ENCODE measurements around the gene CTDSPL.
A peak's percentile ranks its signal among the peaks of the same experiment; 100 is the strongest.
"Not testable (repeated sequence)": the region's sequence is repeated elsewhere in the genome, so short reads cannot be mapped to it uniquely, and the experiment has no call there.

CTDSPL gene

GRCh38 chr3:37986479-37987314, 125.0 kb downstream of the CTDSPL start:
- Mint-ChIP-seq H3K9me3 (no peaks in the 10 kb centered on the region), H3K4me1 (ENCODE audit: low read depth) (peaks cover 57% of the 10 kb centered on the region), H3K36me3 (ENCODE audit: low read depth) (peaks cover 14% of the 10 kb centered on the region), H3K27me3 (no peaks in the 10 kb centered on the region), H3K4me3 (no peak overlapping the region), H3K27ac (no peak overlapping the region)
- intact Hi-C loops (cut with micrococcal nuclease) = no loop called here

GRCh38 chr3:37987315-37987697, 125.6 kb downstream of the CTDSPL start:
- Mint-ChIP-seq H3K27ac (no peak overlapping the region), H3K4me3 (no peak overlapping the region), H3K4me1 (ENCODE audit: low read depth) (peaks cover 57% of the 10 kb centered on the region), H3K9me3 (no peaks in the 10 kb centered on the region), H3K27me3 (no peaks in the 10 kb centered on the region), H3K36me3 (ENCODE audit: low read depth) (peaks cover 8% of the 10 kb centered on the region)
- intact Hi-C loops (cut with micrococcal nuclease) = no loop called here

- Mint-ChIP-seq H3K27me3 (no peaks in the 10 kb centered on the region), H3K4me1 (ENCODE audit: low read depth) (peaks cover 57% of the 10 kb centered on the region), H3K4me3 (no peak overlapping the region), H3K27ac (no peak overlapping the region), H3K36me3 (ENCODE audit: low read depth) (peaks cover 8% of the 10 kb centered on the region), H3K9me3 (no peaks in the 10 kb centered on the region)
- intact Hi-C loops (cut with micrococcal nuclease) = no loop called here
Measured at GRCh38 chr3:37987751-37988179, 126.1 kb downstream of the CTDSPL start.

GRCh38 chr3:37988376-37988775, 126.7 kb downstream of the CTDSPL start:
- H3K4me3 Mint-ChIP-seq; H3K27me3 Mint-ChIP-seq; intact Hi-C loops (cut with micrococcal nuclease); H3K36me3 Mint-ChIP-seq (ENCODE audit: low read depth); H3K9me3 Mint-ChIP-seq; H3K27ac Mint-ChIP-seq: not testable (repeated sequence)
- peaks cover 60% of the 10 kb centered on the region for H3K4me1 Mint-ChIP-seq (ENCODE audit: low read depth)

- intact Hi-C loops (cut with micrococcal nuclease) = no loop called here
- no peak overlapping the region for H3K27ac Mint-ChIP-seq
- H3K4me3 Mint-ChIP-seq = no peak overlapping the region
- H3K27me3 Mint-ChIP-seq = no peaks in the 10 kb centered on the region
- peaks cover 8% of the 10 kb centered on the region for H3K36me3 Mint-ChIP-seq (ENCODE audit: low read depth)
- H3K4me1 Mint-ChIP-seq (ENCODE audit: low read depth) = peaks cover 60% of the 10 kb centered on the region
- no peaks in the 10 kb centered on the region for H3K9me3 Mint-ChIP-seq
Measured at GRCh38 chr3:37988931-37989525, 127.3 kb downstream of the CTDSPL start.

- H3K4me1 Mint-ChIP-seq (ENCODE audit: low read depth) = peaks cover 58% of the 10 kb centered on the region
- no peaks in the 10 kb centered on the region for H3K9me3 Mint-ChIP-seq
- intact Hi-C loops (cut with micrococcal nuclease) = no loop called here
- no peaks in the 10 kb centered on the region for H3K27me3 Mint-ChIP-seq
- H3K36me3 Mint-ChIP-seq (ENCODE audit: low read depth) = no peaks in the 10 kb centered on the region
- H3K27ac Mint-ChIP-seq = peak overlapping the region; percentile 47
- H3K4me3 Mint-ChIP-seq = no peak overlapping the region
Measured at GRCh38 chr3:37989821-37990480, 128.3 kb downstream of the CTDSPL start.

- Mint-ChIP-seq H3K27me3 (no peaks in the 10 kb centered on the region), H3K4me1 (ENCODE audit: low read depth) (peaks cover 57% of the 10 kb centered on the region), H3K27ac (peak within 1 kb of the TSS; percentile 47), H3K9me3 (no peaks in the 10 kb centered on the region), H3K36me3 (ENCODE audit: low read depth) (peaks cover 1% of the 10 kb centered on the region), H3K4me3 (no peak within 1 kb of the TSS)
- intact Hi-C loops (cut with micrococcal nuclease) = no loop called here
Measured at GRCh38 chr3:37990527-37990926, 128.8 kb downstream of the CTDSPL start, which contains the start of gene VILL. Gene VILL (plus strand): TSS chr3:37990786. CDS start chr3:37993673, 2,887 bp downstream.

GRCh38 chr3:37991109-37991508, 129.4 kb downstream of the CTDSPL start:
- intact Hi-C loops (cut with micrococcal nuclease) = no loop called here
- H3K9me3 Mint-ChIP-seq = no peaks in the 10 kb centered on the region
- peaks cover 63% of the 10 kb centered on the region for H3K4me1 Mint-ChIP-seq (ENCODE audit: low read depth)
- peak overlapping the region; percentile 38 for H3K27ac Mint-ChIP-seq
- H3K27me3 Mint-ChIP-seq = no peaks in the 10 kb centered on the region
- peaks cover 7% of the 10 kb centered on the region for H3K36me3 Mint-ChIP-seq (ENCODE audit: low read depth)
- H3K4me3 Mint-ChIP-seq = no peak overlapping the region

- Mint-ChIP-seq H3K9me3 (no peaks in the 10 kb centered on the region), H3K27ac (peak overlapping the region; percentile 38), H3K4me1 (ENCODE audit: low read depth) (peaks cover 70% of the 10 kb centered on the region), H3K36me3 (ENCODE audit: low read depth) (peaks cover 13% of the 10 kb centered on the region), H3K27me3 (no peaks in the 10 kb centered on the region), H3K4me3 (no peak overlapping the region)
- intact Hi-C loops (cut with micrococcal nuclease) = no loop called here
Measured at GRCh38 chr3:37991823-37992222, 130.1 kb downstream of the CTDSPL start.

GRCh38 chr3:37992271-37993066, 130.8 kb downstream of the CTDSPL start:
- intact Hi-C loops (cut with micrococcal nuclease) = no loop called here
- H3K36me3 Mint-ChIP-seq (ENCODE audit: low read depth) = peaks cover 17% of the 10 kb centered on the region
- H3K27ac Mint-ChIP-seq = peak overlapping the region; percentile 98
- no peaks in the 10 kb centered on the region for H3K27me3 Mint-ChIP-seq
- no peak overlapping the region for H3K4me3 Mint-ChIP-seq
- peaks cover 76% of the 10 kb centered on the region for H3K4me1 Mint-ChIP-seq (ENCODE audit: low read depth)
- no peaks in the 10 kb centered on the region for H3K9me3 Mint-ChIP-seq

- H3K36me3 Mint-ChIP-seq (ENCODE audit: low read depth) = peaks cover 17% of the 10 kb centered on the region
- no peaks in the 10 kb centered on the region for H3K9me3 Mint-ChIP-seq
- intact Hi-C loops (cut with micrococcal nuclease) = no loop called here
- peak overlapping the region; percentile 98 for H3K27ac Mint-ChIP-seq
- H3K4me3 Mint-ChIP-seq = no peak overlapping the region
- H3K4me1 Mint-ChIP-seq (ENCODE audit: low read depth) = peaks cover 74% of the 10 kb centered on the region
- H3K27me3 Mint-ChIP-seq = no peaks in the 10 kb centered on the region
Measured at GRCh38 chr3:37993067-37993455, 131.4 kb downstream of the CTDSPL start.

- H3K4me1 Mint-ChIP-seq (ENCODE audit: low read depth) = peaks cover 74% of the 10 kb centered on the region
- H3K27ac Mint-ChIP-seq = peak overlapping the region; percentile 98
- no peaks in the 10 kb centered on the region for H3K27me3 Mint-ChIP-seq
- H3K9me3 Mint-ChIP-seq = no peaks in the 10 kb centered on the region
- intact Hi-C loops (cut with micrococcal nuclease) = no loop called here
- peaks cover 17% of the 10 kb centered on the region for H3K36me3 Mint-ChIP-seq (ENCODE audit: low read depth)
- H3K4me3 Mint-ChIP-seq = peak overlapping the region; percentile 79
Measured at GRCh38 chr3:37993460-37993819, 131.8 kb downstream of the CTDSPL start.

- Mint-ChIP-seq H3K4me1 (ENCODE audit: low read depth) (peaks cover 76% of the 10 kb centered on the region), H3K27ac (peak overlapping the region; percentile 98)
Measured at GRCh38 chr3:37993820-37994638, 132.3 kb downstream of the CTDSPL start.

More at GRCh38 chr3:37993820-37994638, 132.3 kb downstream of the CTDSPL start:
- peaks cover 17% of the 10 kb centered on the region for H3K36me3 Mint-ChIP-seq (ENCODE audit: low read depth)
- H3K9me3 Mint-ChIP-seq = no peaks in the 10 kb centered on the region
- no peaks in the 10 kb centered on the region for H3K27me3 Mint-ChIP-seq
- intact Hi-C loops (cut with micrococcal nuclease) = loop anchor here (2.0 kb wide), 1 partner anchor 13 kb away; no protein-coding TSS in a partner anchor
- peak overlapping the region; percentile 79 for H3K4me3 Mint-ChIP-seq

All from dendritic cell treated with granulocyte-macrophage colony-stimulating factor and Interleukin-4, amounts not matched to agents 40 ng/mL and 50 ng/mL, for 4 days (primary cell).